ENCODE measurements around the gene NFATC1.

The NFATC1 gene

GRCh38 chr18:79393181-79393634, 2.5 kb upstream of the NFATC1 start:
- peak; percentile 71 for DNase-seq

GRCh38 chr18:79393635-79394533, 1.8 kb upstream of the NFATC1 start:
- peak; percentile 86 for DNase-seq

GRCh38 chr18:79394534-79395307, 1.0 kb upstream of the NFATC1 start:
- peak; percentile 87 for DNase-seq

GRCh38 chr18:79395308-79395640, 456 bp upstream of the NFATC1 start:
- DNase-seq = no peak

- peak; percentile 61 for DNase-seq
These were observed 909 bp downstream of the NFATC1 start for GRCh38 chr18:79396431-79397246.

- peak; percentile 37 for DNase-seq
These were observed 1.6 kb downstream of the NFATC1 start for GRCh38 chr18:79397247-79397829.

GRCh38 chr18:79397830-79398761, 2.4 kb downstream of the NFATC1 start:
- peak; percentile 52 for DNase-seq

GRCh38 chr18:79399275-79400081, 3.7 kb downstream of the NFATC1 start:
- peak; percentile 37 for DNase-seq

- peak; percentile 34 for DNase-seq
These were observed 4.4 kb downstream of the NFATC1 start for GRCh38 chr18:79400091-79400590.

GRCh38 chr18:79400591-79401381, 5.1 kb downstream of the NFATC1 start:
- DNase-seq = peak; percentile 2

- peak; percentile 1 for DNase-seq
These were observed 5.9 kb downstream of the NFATC1 start for GRCh38 chr18:79401494-79402208.

- DNase-seq = no peak
These were observed 6.5 kb downstream of the NFATC1 start for GRCh38 chr18:79402209-79402576.

- peak; percentile 28 for DNase-seq
These were observed 7.4 kb downstream of the NFATC1 start for GRCh38 chr18:79402977-79403722.

- no peak for DNase-seq
These were observed 8.2 kb downstream of the NFATC1 start for GRCh38 chr18:79403723-79404566.

GRCh38 chr18:79404567-79404910, 8.8 kb downstream of the NFATC1 start:
- DNase-seq = no peak

- no peak for DNase-seq
These were observed 9.5 kb downstream of the NFATC1 start for GRCh38 chr18:79405019-79405780.

All from eye (tissue), 1 donor.